ENCODE results near the gene KIAA1549. TPM values are rescaled to one million over a fixed set of nuclear protein-coding genes. Genes with fewer than 3 reads are reported as not detected.

Gene KIAA1549
- total and polyA plus RNA-seq, 2 of the 8 experiments (the other 6 are each of a cell fraction or from before 2014, with no cell fraction given): 6.5 to 17.3 TPM

GRCh38 chr7:138979226-138979979, 1.8 kb downstream of the KIAA1549 start:
- Histone ChIP-seq H4K8ac (ENCODE audit: extremely low read depth, insufficient read depth, low read length) (no peak overlapping the region), H3K36me3 (ENCODE audit: control insufficient read depth in 2 of 4, insufficient read depth in 4 of 4, low read length in 3 of 4) (no peaks in the 10 kb centered on the region), H3K9ac (replicated peaks in 1 of 4; ENCODE audit: extremely low read depth in 1 of 4, low read depth in 3 of 4, low read length in 3 of 4) (no peak overlapping the region; a peak in 1 of 7 replicates), H2AK5ac (ENCODE audit: low read depth, low read length) (0 out of 2 replicates have a peak overlapping the region, but pooled peaks have one; percentile 34), H3K9me3 (ENCODE audit: insufficient read depth in 2 of 2, low read depth in 1 of 2, low read length in 1 of 2) (no peaks in the 10 kb centered on the region), H2BK12ac (ENCODE audit: low read depth, low read length) (0 out of 2 replicates have a peak overlapping the region, but pooled peaks have one; percentile 31), H3K79me1 (ENCODE audit: low read depth, low read length) (0 out of 2 replicates have a peak, but pooled peaks cover 3% of the 10 kb centered on the region), H2BK5ac (ENCODE audit: low read depth, low read length) (no peak overlapping the region), H3K23ac (ENCODE audit: insufficient read length) (no peak overlapping the region), H3K14ac (ENCODE audit: insufficient read length) (no peak overlapping the region), H3K23me2 (ENCODE audit: low read depth, low read length) (peaks cover 16% of the 10 kb centered on the region), H3K4me3 (ENCODE audit: extremely low read depth in 1 of 4, insufficient read depth in 2 of 4, low read depth in 3 of 4, low read length in 4 of 4) (peak overlapping the region in 2 of 4 experiments; percentile 72 to 85; a peak in 3 of 8 replicates), H4K20me1 (replicated peaks in 1 of 2; ENCODE audit: control insufficient read depth in 1 of 2, insufficient read depth in 2 of 2, low read length in 2 of 2) (peaks cover 2 to 6% of the 10 kb centered on the region in 2 experiments), H3K27ac (ENCODE audit: low read depth, low read length) (no peak overlapping the region), H3K4ac (replicated peaks; ENCODE audit: insufficient read length, low read depth, low read length) (no peak overlapping the region), H3K27me3 (replicated peaks in 1 of 4; ENCODE audit: control insufficient read depth in 3 of 4, extremely low read depth in 1 of 4, insufficient read depth in 3 of 4, low read length in 3 of 4) (peaks cover 0 to 19% (median 8%) of the 10 kb centered on the region in 4 experiments; a peak in 4 of 7 replicates), H4K91ac (replicated peaks; ENCODE audit: insufficient read length, low read length) (peak overlapping the region; percentile 11), H3K4me1 (replicated peaks in 1 of 4; ENCODE audit: control insufficient read depth in 3 of 4, insufficient read depth in 4 of 4, low read length in 3 of 4) (peaks cover 8 to 25% (median 20%) of the 10 kb centered on the region in 4 experiments), H3K18ac (ENCODE audit: extremely low read depth, low read length) (no peak overlapping the region), H3K56ac (replicated peaks; ENCODE audit: insufficient read length, low read depth, low read length) (no peak overlapping the region), H2AFZ (ENCODE audit: low read length) (no peak overlapping the region), H3K4me2 (ENCODE audit: insufficient read depth in 1 of 2, low read depth in 2 of 2, low read length in 2 of 2) (peak overlapping the region; percentile 78 to 79), H3K79me2 (ENCODE audit: control insufficient read depth in 1 of 2, insufficient read depth in 2 of 2, low read length in 2 of 2) (peaks cover 0 to 43% of the 10 kb centered on the region in 2 experiments; a peak in 2 of 4 replicates), H2BK15ac (ENCODE audit: low read length) (no peak overlapping the region), H2BK120ac (replicated peaks; ENCODE audit: low read depth, low read length) (no peak overlapping the region), H2BK20ac (ENCODE audit: low read length) (no peak overlapping the region), H4K5ac (ENCODE audit: insufficient read length, low read depth, low read length) (no peak overlapping the region)
- FAIRE-seq (no peak), DNase-seq (ENCODE audit: low read depth in 1 of 2, low spot score in 2 of 2) (no peak)
- 95% methylated on average over 6 of the region's 6 CpGs; no CpG with 5 or more reads in 1 of the 2 experiments for WGBS, 2 experiments (ENCODE audit: extremely low coverage in 1 of 2, insufficient coverage in 1 of 2, insufficient read length in 1 of 2, insufficient replicate concordance in 2 of 2, low coverage in 1 of 2, low lambda C conversion rate in 2 of 2, missing lambda C conversion rate in 1 of 2)
- CTCF ChIA-PET (ENCODE audit: partially characterized antibody): interaction anchor here (0.7 to 3.0 kb wide), 7 partner anchors 9 to 87 kb away, joined by 3 to 6 read pairs (median 3); no protein-coding TSS in a partner anchor
- POLR2A ChIA-PET (ENCODE audit: partially characterized antibody): interaction anchor here (1.1 to 3.5 kb wide), 3 partner anchors 8 to 76 kb away, joined by 3 to 14 read pairs (median 4); no protein-coding TSS in a partner anchor
- TF ChIP-seq RAD21 (IDR thresholded peaks at IDR 0.05 in 1 of 2, conservative IDR thresholded peaks at IDR 0.05 in 1 of 2; ENCODE audit: low read depth in 2 of 2, low read length in 2 of 2) (no peak), CTCF (IDR thresholded peaks at IDR 0.05; ENCODE audit: control extremely low read depth in 1 of 3, insufficient read depth in 1 of 3, low read depth in 1 of 3, low read length in 3 of 3) (peak in 1 of 3 experiments; percentile 17; a peak in 1 of 4 replicates), EP300 (IDR thresholded peaks at IDR 0.05; ENCODE audit: borderline replicate concordance in 1 of 2, low read depth in 2 of 2, low read length in 2 of 2) (no peak), POLR2AphosphoS5 (IDR thresholded peaks at IDR 0.05; ENCODE audit: low read depth, low read length) (no peak), SP4 (IDR thresholded peaks at IDR 0.05; ENCODE audit: low read length) (no peak), CTBP2 (IDR thresholded peaks at IDR 0.05; ENCODE audit: borderline replicate concordance, insufficient read depth, insufficient read length, low read length) (no peak), KDM1A (IDR thresholded peaks at IDR 0.05; ENCODE audit: borderline replicate concordance, low read length) (peak; percentile 80)

All from H1 (cell line).